Anterior cingulate cortex (tissue), 58 donors: ENCODE data around the gene PTN.

ENCODE experiments used
- DNase-seq, 58 donors: peaks; one replicate each; lab custom pipeline; 2025; lab: John Stamatoyannopoulos, UW

Gene PTN

GRCh38 chr7:137325927-137326326 is 17.6 kb downstream of the PTN start:
- DNase-seq = no peak

GRCh38 chr7:137324796-137325696 is 18.5 kb downstream of the PTN start:
- no peak for DNase-seq

GRCh38 chr7:137316648-137317353 is 26.7 kb downstream of the PTN start:
- peak in 5 of 58 donors; percentile 9 to 40 (median 21) for DNase-seq

GRCh38 chr7:137313201-137313600 is 30.3 kb downstream of the PTN start:
- peak in 19 of 58 donors; percentile 2 to 63 (median 33) for DNase-seq

GRCh38 chr7:137306748-137307147 is 36.8 kb downstream of the PTN start:
- no peak for DNase-seq

- DNase-seq = peak in 2 of 58 donors; percentile 16 to 26
These were observed 37.5 kb downstream of the PTN start for GRCh38 chr7:137305901-137306621.

GRCh38 chr7:137304624-137305235 is 38.8 kb downstream of the PTN start:
- peak in 2 of 58 donors; percentile 6 to 32 for DNase-seq

- no peak for DNase-seq
These were observed 39.4 kb downstream of the PTN start for GRCh38 chr7:137304165-137304564.

GRCh38 chr7:137302081-137302480 is 41.5 kb downstream of the PTN start:
- DNase-seq = no peak

- DNase-seq = no peak
These were observed 45.1 kb downstream of the PTN start for GRCh38 chr7:137298464-137298794.

GRCh38 chr7:137297551-137298463 is 45.7 kb downstream of the PTN start:
- DNase-seq = no peak

- peak in 10 of 58 donors; percentile 19 to 76 (median 40) for DNase-seq
These were observed 47.0 kb downstream of the PTN start for GRCh38 chr7:137296576-137296975.

GRCh38 chr7:137295739-137296324 is 47.7 kb downstream of the PTN start:
- DNase-seq = no peak

- no peak for DNase-seq
These were observed 54.4 kb downstream of the PTN start for GRCh38 chr7:137289101-137289500.

GRCh38 chr7:137287651-137288258 is 55.8 kb downstream of the PTN start:
- DNase-seq = no peak

- peak in 5 of 58 donors; percentile 8 to 70 (median 15) for DNase-seq
These were observed 60.4 kb downstream of the PTN start for GRCh38 chr7:137283153-137283552.

- no peak for DNase-seq
These were observed 61.5 kb downstream of the PTN start for GRCh38 chr7:137282043-137282442.

GRCh38 chr7:137276189-137276588 is 67.3 kb downstream of the PTN start:
- DNase-seq = peak in 2 of 58 donors; percentile 22 to 28

- DNase-seq = no peak
These were observed 71.3 kb downstream of the PTN start for GRCh38 chr7:137272249-137272648.
